PC-3 (cell line): Measurements from ENCODE around the gene HASPIN.

Experiments used
- CTCF ChIP-seq: fragments of 300-600 bp; sonication (generic); conservative IDR thresholded peaks from 2 replicates; pipeline ENCODE4 v1.5.1; 2017; ENCODE audit warnings: antibody characterized with exemption, low read depth, mild to moderate bottlenecking, low read length
- EZH2 ChIP-seq: fragments of 300-600 bp; sonication (generic); IDR thresholded peaks from one replicate; pipeline ENCODE4 v1.6.1; 2017; ENCODE audit warnings: antibody characterized with exemption, mild to moderate bottlenecking, low read length; ENCODE audit not compliant: unreplicated experiment
- EZH2phosphoT487 ChIP-seq: fragments of 300-600 bp; sonication (generic); IDR thresholded peaks from 2 replicates; pipeline ENCODE4 v1.6.1; 2018; ENCODE audit warnings: mild to moderate bottlenecking, antibody characterized with exemption, low read length, borderline replicate concordance

GRCh38 chr17:3747805-3748204 lies 24.1 kb downstream of the HASPIN start:
- no peak for TF ChIP-seq CTCF
- no peak for TF ChIP-seq EZH2
- TF ChIP-seq EZH2phosphoT487, result no peak
